Loucy (cell line): ENCODE data around the gene L3MBTL3.

ENCODE experiments used
- CTCF ChIP-seq: fragments of 200-600 bp; sonication (generic); conservative IDR thresholded peaks from 2 replicates; pipeline ENCODE4 v1.5.1; 2014; ENCODE audit warnings: mild to moderate bottlenecking, antibody characterized with exemption, low read length
- EZH2phosphoT487 ChIP-seq: fragments of 200-600 bp; IDR thresholded peaks from 2 replicates; pipeline ENCODE4 v1.6.1; 2018; ENCODE audit warnings: antibody characterized with exemption, mild to moderate bottlenecking, moderate library complexity, borderline replicate concordance

GRCh38 chr6:130105996-130106704 is 87.8 kb downstream of the L3MBTL3 start:
- TF ChIP-seq EZH2phosphoT487 = no peak
- TF ChIP-seq CTCF = no peak
